Epithelial cell of esophagus (primary cell): ENCODE data around the gene KLF17.

ENCODE experiments used
- DNase-seq: peaks from one replicate; pipeline ENCODE4 v3.0.0; 2010; ENCODE audit warnings: low read depth
- H3K4me3 ChIP-seq: 2 replicates; pipeline ENCODE4 v1.5.1; 2011; ENCODE audit warnings: mild to moderate bottlenecking, low read length, control low read depth
- CTCF ChIP-seq: IDR thresholded peaks from 2 replicates; pipeline ENCODE4 v1.5.1; 2011; ENCODE audit warnings: low read depth, mild to moderate bottlenecking, low read length, control low read depth, inconsistent platforms; ENCODE audit not compliant: insufficient read depth; ENCODE audit errors: missing control alignments

Gene KLF17

GRCh38 chr1:44170281-44170823 lies 51.7 kb downstream of the KLF17 start:
- DNase-seq, result no peak
- no peak for TF ChIP-seq CTCF
- no peak overlapping the region for H3K4me3 ChIP-seq

DNA sequence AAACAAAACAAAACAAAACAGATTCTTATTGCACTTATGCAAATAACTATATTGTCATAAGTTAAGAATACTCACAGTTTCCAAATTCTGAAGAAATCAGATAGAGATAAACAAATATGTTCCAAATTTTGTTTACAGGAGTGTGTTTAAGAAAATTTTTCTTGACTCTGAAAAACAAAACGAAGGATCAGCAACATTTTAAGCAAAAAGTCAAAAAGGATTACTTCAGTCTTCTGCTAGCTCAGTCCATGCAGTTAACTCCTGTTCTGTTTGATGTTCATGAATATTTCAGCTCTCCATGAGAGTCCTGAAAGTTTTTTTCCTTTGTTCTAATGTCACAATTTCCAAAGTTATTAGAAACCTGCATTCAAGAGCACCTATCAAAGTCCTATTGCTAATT lies 56.0 kb downstream of the KLF17 start:
- no peak overlapping the region for H3K4me3 ChIP-seq
- no peak for DNase-seq
- no peak for TF ChIP-seq CTCF
